SK-N-SH treated with all-trans-retinoic acid at 6 μM for 48 hours (cell line): ENCODE results near the gene OOSP4A.
"Not testable (repeated sequence)": the region's sequence is repeated elsewhere in the genome, so short reads cannot be mapped to it uniquely, and the experiment has no call there.

ENCODE experiments used
- ATAC-seq: fragments of 200-7000 bp; cut with Tn5 transposase; 3 replicates; pipeline ENCODE4 v1.9.1; 2020; ENCODE audit warnings: mild to moderate bottlenecking, moderate library complexity
- ARNTL ChIP-seq: fragments of 450-650 bp; formaldehyde crosslinking; IDR thresholded peaks from 2 replicates; pipeline ENCODE4 v1.5.0; 2020; ENCODE audit warnings: low read depth, mild to moderate bottlenecking, moderate library complexity, borderline replicate concordance
- BACH2 ChIP-seq: fragments of 250-450 bp; sonication (Bioruptor Pico); IDR thresholded peaks from 2 replicates; pipeline ENCODE4 v1.9.0; 2021; ENCODE audit warnings: mild to moderate bottlenecking, borderline replicate concordance
- CSDC2 ChIP-seq: fragments of 250-450 bp; sonication (Bioruptor Pico); IDR thresholded peaks from 2 replicates; pipeline ENCODE4 v1.5.0; 2020; ENCODE audit warnings: mild to moderate bottlenecking, moderate library complexity
- CSRNP3 ChIP-seq: fragments of 250-450 bp; sonication (Bioruptor Pico); IDR thresholded peaks from 2 replicates; pipeline ENCODE4 v1.5.1; 2021; ENCODE audit warnings: mild to moderate bottlenecking, moderate library complexity
- ESRRG ChIP-seq: fragments of 250-450 bp; sonication (Bioruptor Pico); IDR thresholded peaks from 2 replicates; pipeline ENCODE4 v1.6.1; 2021; ENCODE audit warnings: mild to moderate bottlenecking
- GLIS3 ChIP-seq: fragments of 250-450 bp; sonication (Bioruptor Pico); IDR thresholded peaks from 2 replicates; pipeline ENCODE4 v1.5.0; 2020; ENCODE audit warnings: mild to moderate bottlenecking, moderate library complexity
- ISL1 ChIP-seq: fragments of 250-450 bp; sonication (Bioruptor Pico); IDR thresholded peaks from 2 replicates; pipeline ENCODE4 v2.1.2; 2022; ENCODE audit warnings: mild to moderate bottlenecking, moderate library complexity
- OSR1 ChIP-seq: fragments of 250-450 bp; sonication (Bioruptor Pico); IDR thresholded peaks from 2 replicates; pipeline ENCODE4 v1.8.0; 2022; ENCODE audit warnings: moderate library complexity, mild to moderate bottlenecking, inconsistent platforms
- PATZ1 ChIP-seq: fragments of 250-450 bp; sonication (Bioruptor Pico); IDR thresholded peaks from 2 replicates; pipeline ENCODE4 v1.8.0; 2020; ENCODE audit warnings: mild to moderate bottlenecking, moderate library complexity, borderline replicate concordance
- POU6F1 ChIP-seq: fragments of 250-450 bp; sonication (Bioruptor Pico); IDR thresholded peaks from 2 replicates; pipeline ENCODE4 v1.8.0; 2021; ENCODE audit warnings: low read depth, mild to moderate bottlenecking, moderate library complexity, borderline replicate concordance
- PPARA ChIP-seq: fragments of 250-450 bp; sonication (Bioruptor Pico); IDR thresholded peaks from 2 replicates; pipeline ENCODE4 v1.5.0; 2020; ENCODE audit warnings: mild to moderate bottlenecking, borderline replicate concordance
- RARB ChIP-seq: fragments of 250-450 bp; sonication (Bioruptor Pico); IDR thresholded peaks from 2 replicates; pipeline ENCODE4 v1.8.0; 2021; ENCODE audit warnings: mild to moderate bottlenecking, moderate library complexity
- SNAI2 ChIP-seq: fragments of 250-450 bp; sonication (Bioruptor Pico); IDR thresholded peaks from 2 replicates; pipeline ENCODE4 v1.5.0; 2020; ENCODE audit warnings: mild to moderate bottlenecking, moderate library complexity
- TCF4 ChIP-seq: fragments of 250-450 bp; sonication (Bioruptor Pico); IDR thresholded peaks from 2 replicates; pipeline ENCODE4 v1.8.0; 2021; ENCODE audit warnings: mild to moderate bottlenecking, moderate library complexity, borderline replicate concordance
- TOX ChIP-seq: fragments of 250-450 bp; sonication (Bioruptor Pico); IDR thresholded peaks from 2 replicates; pipeline ENCODE4 v1.8.0; 2021; ENCODE audit warnings: mild to moderate bottlenecking, moderate library complexity, borderline replicate concordance
- TSHZ2 ChIP-seq: fragments of 250-450 bp; sonication (Bioruptor Pico); IDR thresholded peaks from 2 replicates; pipeline ENCODE4 v1.5.0; 2020; ENCODE audit warnings: mild to moderate bottlenecking, moderate library complexity
- ZC3H10 ChIP-seq: fragments of 250-450 bp; sonication (Bioruptor Pico); IDR thresholded peaks from 2 replicates; pipeline ENCODE4 v1.5.1; 2021; ENCODE audit warnings: mild to moderate bottlenecking, moderate library complexity
- ZFP3 ChIP-seq: fragments of 250-450 bp; sonication (Bioruptor Pico); IDR thresholded peaks from 2 replicates; pipeline ENCODE4 v1.5.0; 2020; ENCODE audit warnings: mild to moderate bottlenecking, moderate library complexity
- ZFP30 ChIP-seq: fragments of 450-650 bp; formaldehyde crosslinking; IDR thresholded peaks from 2 replicates; pipeline ENCODE4 v1.5.0; 2022; ENCODE audit warnings: mild to moderate bottlenecking, moderate library complexity
- ZNF565 ChIP-seq: fragments of 450-650 bp; formaldehyde crosslinking; conservative IDR thresholded peaks from 2 replicates; pipeline ENCODE4 v1.5.0; 2020; ENCODE audit warnings: low read depth, mild to moderate bottlenecking, moderate library complexity
- ZNF70 ChIP-seq: fragments of 450-650 bp; formaldehyde crosslinking; IDR thresholded peaks from 2 replicates; pipeline ENCODE4 v1.5.0; 2020; ENCODE audit warnings: mild to moderate bottlenecking, moderate library complexity
- ZNF8 ChIP-seq: fragments of 450-650 bp; formaldehyde crosslinking; IDR thresholded peaks from 2 replicates; pipeline ENCODE4 v1.5.0; 2020; ENCODE audit warnings: mild to moderate bottlenecking, moderate library complexity
- TF ChIP-seq, protein P1 (sequence below): fragments of 250-450 bp; sonication (Bioruptor Pico); IDR thresholded peaks from 2 replicates; pipeline ENCODE4 v1.5.1; 2020; ENCODE audit warnings: low read depth, mild to moderate bottlenecking, moderate library complexity

The OOSP4A gene

DNA sequence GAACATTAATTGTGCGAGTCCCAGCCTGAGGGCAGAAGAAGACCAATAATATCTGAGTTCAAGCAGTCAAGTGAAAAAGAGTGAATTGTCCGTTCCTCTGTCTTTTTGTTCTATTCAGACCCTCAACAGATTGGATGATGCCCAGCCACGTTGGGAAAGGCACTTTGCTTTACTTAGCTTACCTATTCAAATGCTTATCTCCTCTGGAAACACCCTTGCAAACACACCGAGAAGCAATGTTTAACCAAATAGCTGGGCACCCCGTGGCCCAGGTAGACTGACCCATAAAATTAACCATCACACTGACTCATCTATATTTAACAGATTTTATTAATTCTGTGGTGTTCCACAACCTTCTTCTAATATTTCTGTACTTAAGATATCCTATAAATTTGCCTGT, 9.3 kb downstream of the OOSP4A start (continued):
- TF ChIP-seq, protein P1, sequence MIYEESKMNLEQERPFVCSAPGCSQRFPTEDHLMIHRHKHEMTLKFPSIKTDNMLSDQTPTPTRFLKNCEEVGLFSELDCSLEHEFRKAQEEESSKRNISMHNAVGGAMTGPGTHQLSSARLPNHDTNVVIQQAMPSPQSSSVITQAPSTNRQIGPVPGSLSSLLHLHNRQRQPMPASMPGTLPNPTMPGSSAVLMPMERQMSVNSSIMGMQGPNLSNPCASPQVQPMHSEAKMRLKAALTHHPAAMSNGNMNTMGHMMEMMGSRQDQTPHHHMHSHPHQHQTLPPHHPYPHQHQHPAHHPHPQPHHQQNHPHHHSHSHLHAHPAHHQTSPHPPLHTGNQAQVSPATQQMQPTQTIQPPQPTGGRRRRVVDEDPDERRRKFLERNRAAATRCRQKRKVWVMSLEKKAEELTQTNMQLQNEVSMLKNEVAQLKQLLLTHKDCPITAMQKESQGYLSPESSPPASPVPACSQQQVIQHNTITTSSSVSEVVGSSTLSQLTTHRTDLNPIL (CRISPR knock-in tag) = no peak

DNA sequence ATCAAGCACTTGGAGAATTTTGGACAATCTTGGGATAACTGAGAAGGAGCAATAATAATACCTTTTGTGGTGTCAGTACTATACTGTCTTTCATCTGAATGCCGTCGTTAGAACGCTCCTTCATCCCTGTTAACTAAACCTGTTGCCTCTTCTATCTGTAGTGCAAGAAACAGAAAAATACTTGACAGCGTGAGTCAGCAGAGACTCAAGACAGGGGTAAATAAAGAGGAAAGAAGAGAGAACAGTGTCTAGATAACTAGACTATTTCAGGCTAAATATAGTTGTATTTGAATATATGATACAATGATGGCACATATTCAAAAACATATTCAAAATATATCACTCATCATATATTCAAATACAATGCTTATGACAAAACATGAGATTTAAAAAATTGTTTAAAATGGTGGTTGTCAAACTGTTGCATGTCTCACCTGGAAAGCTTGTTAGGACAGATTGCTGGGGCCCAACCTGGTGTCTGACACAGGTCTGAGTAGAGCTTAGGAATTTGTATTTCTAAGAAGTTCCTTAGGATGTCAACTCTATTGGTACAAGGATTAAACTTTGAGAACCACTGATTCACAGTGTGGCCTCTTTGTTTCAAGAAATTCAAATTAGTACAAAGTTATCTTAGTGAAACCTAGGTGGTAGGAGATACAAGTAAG, 17.4 kb downstream of the OOSP4A start:
- TF ChIP-seq POU6F1 (CRISPR knock-in tag) = no peak
- no peak for TF ChIP-seq ZNF70 (CRISPR knock-in tag)
- TF ChIP-seq OSR1 (CRISPR knock-in tag) = no peak
- TF ChIP-seq CSRNP3 (CRISPR knock-in tag) = no peak
- TF ChIP-seq TCF4 = no peak
- TF ChIP-seq TOX = no peak
- no peak for TF ChIP-seq RARB (CRISPR knock-in tag)
- TF ChIP-seq ESRRG (CRISPR knock-in tag) = no peak
- no peak for TF ChIP-seq ZNF8 (CRISPR knock-in tag)
- no peak for TF ChIP-seq CSDC2 (CRISPR knock-in tag)
- no peak for TF ChIP-seq BACH2 (CRISPR knock-in tag)
- TF ChIP-seq PPARA (CRISPR knock-in tag) = no peak
- no peak for TF ChIP-seq ISL1 (CRISPR knock-in tag)
- no peak for TF ChIP-seq ZNF565 (CRISPR knock-in tag)
- no peak for TF ChIP-seq SNAI2 (CRISPR knock-in tag)
- TF ChIP-seq PATZ1 (CRISPR knock-in tag) = no peak
- ATAC-seq = no peak

DNA sequence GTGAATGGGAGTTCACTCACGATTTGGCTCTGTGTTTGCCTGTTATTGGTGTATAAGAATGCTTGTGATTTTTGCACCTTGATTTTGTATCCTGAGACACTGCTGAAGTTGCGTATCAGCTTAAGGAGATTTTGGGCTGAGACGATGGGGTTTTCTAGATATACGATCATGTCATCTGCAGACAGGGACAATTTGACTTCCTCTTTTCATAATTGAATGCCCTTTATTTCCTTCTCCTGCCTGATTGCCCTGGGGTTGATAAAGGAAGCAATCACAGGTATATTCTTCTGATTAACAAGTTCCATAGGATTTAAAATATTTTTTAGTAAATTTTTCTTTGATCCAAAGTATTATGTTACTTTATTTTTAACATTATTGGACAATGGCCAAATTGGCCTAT, 18.2 kb downstream of the OOSP4A start:
- not testable (repeated sequence) for ATAC-seq

GRCh38 chr11:59983212-59983611, 19.4 kb downstream of the OOSP4A start:
- no peak for ATAC-seq
- no peak for TF ChIP-seq PATZ1 (CRISPR knock-in tag)
- no peak for TF ChIP-seq RARB (CRISPR knock-in tag)
- TF ChIP-seq CSDC2 (CRISPR knock-in tag) = no peak
- no peak for TF ChIP-seq BACH2 (CRISPR knock-in tag)
- TF ChIP-seq ZNF565 (CRISPR knock-in tag) = no peak
- no peak for TF ChIP-seq SNAI2 (CRISPR knock-in tag)
- TF ChIP-seq, protein P1 (CRISPR knock-in tag) = no peak
- no peak for TF ChIP-seq ZFP3 (CRISPR knock-in tag)
- TF ChIP-seq GLIS3 (CRISPR knock-in tag) = no peak
- no peak for TF ChIP-seq OSR1 (CRISPR knock-in tag)
- no peak for TF ChIP-seq ZFP30
- TF ChIP-seq ESRRG (CRISPR knock-in tag) = no peak
- no peak for TF ChIP-seq TCF4
- no peak for TF ChIP-seq ZC3H10 (CRISPR knock-in tag)
- no peak for TF ChIP-seq ARNTL (CRISPR knock-in tag)
- no peak for TF ChIP-seq TSHZ2 (CRISPR knock-in tag)
